Panc1 (cell line): ENCODE measurements around the gene POLD2. TPM values are rescaled to one million over a fixed set of nuclear protein-coding genes. Genes with fewer than 3 reads are reported as not detected.

Experiments
- ATAC-seq: fragments of 200-7000 bp; cut with Tn5 transposase; 2 replicates; pipeline ENCODE4 v1.9.1; 2020; ENCODE audit warnings: mild to moderate bottlenecking, moderate library complexity
- BruUV-seq: library from RNA; stranded (reverse); fragments of 400-500 nt; replicated peaks from 2 replicates; lab custom pipeline; 2021; lab: Mats Ljungman, UMichigan
- CTCF ChIA-PET: fragments of 300-600 bp; sonication (Branson Sonifier 250); formaldehyde crosslinking; loops from one replicate; lab custom pipeline; 2022; ENCODE audit warnings: antibody characterized with exemption; lab: Charles Lee
- POLR2A ChIA-PET: fragments of 300-600 bp; sonication (Branson Sonifier 250); formaldehyde crosslinking; loops from one replicate; lab custom pipeline; 2022; ENCODE audit warnings: antibody characterized with exemption; lab: Charles Lee
- DNase-seq: peaks from one replicate; pipeline ENCODE4 v3.0.0-alpha.2; 2010; ENCODE audit warnings: low read depth, low spot score
- H3K27ac ChIP-seq: 2 replicates; pipeline ENCODE4 v1.5.1; 2011; ENCODE audit warnings: mild to moderate bottlenecking, low read length, inconsistent platforms
- H3K27me3 ChIP-seq: fragments of 200-500 bp; sonication (Bioruptor generic); 2 replicates; pipeline ENCODE4 v1.6.0; 2014; ENCODE audit warnings: low read length, inconsistent platforms; ENCODE audit not compliant: control insufficient read depth, insufficient read depth
- H3K36me3 ChIP-seq: fragments of 200-500 bp; sonication (Bioruptor generic); 2 replicates; pipeline ENCODE4 v1.5.1; 2014; ENCODE audit warnings: inconsistent platforms, mild to moderate bottlenecking, low read length, moderate library complexity; ENCODE audit not compliant: control insufficient read depth, insufficient read depth
- H3K4me1 ChIP-seq: 2 replicates; pipeline ENCODE4 v1.5.1; 2011; ENCODE audit warnings: inconsistent platforms, mild to moderate bottlenecking, low read length, moderate library complexity; ENCODE audit not compliant: control insufficient read depth, insufficient read depth
- H3K4me3 ChIP-seq, 2 experiments: 2 replicates each; pipeline ENCODE4 v1.5.1; 2011 to 2012; ENCODE audit warnings: low read depth in 2 of 2, low read length in 2 of 2, mild to moderate bottlenecking in 2 of 2, inconsistent platforms in 1 of 2, moderate library complexity in 1 of 2
- H3K9me3 ChIP-seq: fragments of 200-500 bp; sonication (Bioruptor generic); 2 replicates; pipeline ENCODE4 v1.5.1; 2014; ENCODE audit warnings: low read depth, mild to moderate bottlenecking, inconsistent platforms, low read length, moderate library complexity; ENCODE audit not compliant: control insufficient read depth, insufficient read depth
- CTCF ChIP-seq: fragments of 450-650 bp; IDR thresholded peaks from 2 replicates; pipeline ENCODE4 v1.5.1; 2017; ENCODE audit warnings: mild to moderate bottlenecking
- POLR2AphosphoS5 ChIP-seq: IDR thresholded peaks from 2 replicates; pipeline ENCODE4 v1.6.1; 2012; ENCODE audit warnings: mild to moderate bottlenecking, low read depth, low read length, moderate library complexity
- REST ChIP-seq, 2 experiments: IDR thresholded peaks; 2 replicates each; pipeline ENCODE4 v1.6.1; 2011 to 2012; ENCODE audit warnings: low read depth in 2 of 2, control low read depth in 1 of 2, low read length in 1 of 2, mild to moderate bottlenecking in 1 of 2, moderate library complexity in 1 of 2; ENCODE audit not compliant: insufficient read depth in 1 of 2
- SIN3A ChIP-seq: IDR thresholded peaks from 2 replicates; pipeline ENCODE4 v1.6.1; 2012; ENCODE audit warnings: low read depth, mild to moderate bottlenecking, low read length, moderate library complexity, borderline replicate concordance; ENCODE audit not compliant: insufficient read depth
- TCF7L2 ChIP-seq: IDR thresholded peaks from 2 replicates; pipeline ENCODE4 v1.6.1; 2011; ENCODE audit warnings: mild to moderate bottlenecking, low read depth, low read length, inconsistent platforms
- in situ Hi-C: cut with HindIII; loops from 2 replicates; pipeline ENCODE4 v1.10.0; 2016; ENCODE audit warnings: low sequenced_read_pairs, low pct_unique_long_range_greater_than_20kb
- intact Hi-C: fragments of 100-400 bp; cut with micrococcal nuclease; formaldehyde crosslinking; loops from one replicate; pipeline ENCODE4 v1.10.0; 2022; ENCODE audit not compliant: unreplicated experiment
- total RNA-seq: library from RNA; stranded (reverse); gene quantifications from one replicate; pipeline ENCODE4 v1.2.1, GENCODE V29; 2021; ENCODE audit not compliant: unreplicated experiment

The POLD2 gene
- total RNA-seq, 1 experiment from 2014 or later = 195 TPM

- no peak for TF ChIP-seq POLR2AphosphoS5
- no peak for TF ChIP-seq REST (IDR thresholded peaks at IDR 0.05; ENCODE audit: insufficient read depth in 1 of 2, low read depth in 2 of 2, low read length in 1 of 2)
- TF ChIP-seq SIN3A = no peak
- in situ Hi-C loops (no loop called here), intact Hi-C loops (no loop called here)
- ChIA-PET POLR2A (no interaction called here), CTCF (no interaction called here)
- ATAC-seq (no peak), DNase-seq (no peak)
- BruUV-seq = no TSS peak
- 0 out of 2 replicates have a peak, but pooled peaks cover 4% of the 10 kb centered on the region for H3K4me1 ChIP-seq
- no peaks in the 10 kb centered on the region for H3K36me3 ChIP-seq
- no peak overlapping the region for H3K27ac ChIP-seq
- H3K4me3 ChIP-seq = no peak overlapping the region
- H3K9me3 ChIP-seq = no peaks in the 10 kb centered on the region
- no peaks in the 10 kb centered on the region for H3K27me3 ChIP-seq
Observed at GRCh38 chr7:44162179-44162578, 38.8 kb upstream of the POLD2 start.

- ChIA-PET CTCF (no interaction called here), POLR2A (no interaction called here)
- in situ Hi-C loops = no loop called here
- no TSS peak for BruUV-seq
- no peak for TF ChIP-seq REST (IDR thresholded peaks at IDR 0.05; ENCODE audit: insufficient read depth in 1 of 2, low read depth in 2 of 2, low read length in 1 of 2)
- TF ChIP-seq CTCF = no peak
- TF ChIP-seq POLR2AphosphoS5 = no peak
- TF ChIP-seq TCF7L2 = no peak
- TF ChIP-seq SIN3A = no peak
- Histone ChIP-seq H3K27ac (no peak overlapping the region), H3K36me3 (no peaks in the 10 kb centered on the region), H3K4me3 (no peak overlapping the region), H3K4me1 (0 out of 2 replicates have a peak, but pooled peaks cover 4% of the 10 kb centered on the region), H3K9me3 (no peaks in the 10 kb centered on the region), H3K27me3 (no peaks in the 10 kb centered on the region)
- DNase-seq = no peak
- intact Hi-C loops = no loop called here
- ATAC-seq = no peak
Observed at GRCh38 chr7:44161371-44161770, 38.0 kb upstream of the POLD2 start.
